ENCODE results near the gene SIPA1. TPM values are rescaled to one million over a fixed set of nuclear protein-coding genes. Genes with fewer than 3 reads are reported as not detected.
A peak's percentile ranks its signal among the peaks of the same experiment; 100 is the strongest.

SIPA1 gene
- total and polyA plus RNA-seq, 9 of the 15 experiments (the other 6 are each of a cell fraction or from before 2014, with no cell fraction given): 0.25 to 85.8 (median 16.8) TPM

- TF ChIP-seq RERE (CRISPR knock-in tag; IDR thresholded peaks at IDR 0.05; ENCODE audit: borderline replicate concordance) (0 out of 2 replicates have a peak, but pooled peaks have one; percentile 9), ZNF263 (CRISPR knock-in tag; IDR thresholded peaks at IDR 0.05; ENCODE audit: borderline replicate concordance) (0 out of 2 replicates have a peak, but pooled peaks have one; percentile 8), TEAD4 (IDR thresholded peaks at IDR 0.05; ENCODE audit: low read length) (0 out of 2 replicates have a peak, but pooled peaks have one; percentile 34), TEAD4 (CRISPR knock-in tag; IDR thresholded peaks at IDR 0.05; ENCODE audit: borderline replicate concordance) (no peak), SFPQ (IDR thresholded peaks at IDR 0.05; ENCODE audit: low read depth, low read length) (no peak), ZNF384 (IDR thresholded peaks at IDR 0.05; ENCODE audit: low read depth, low read length) (no peak), NCOR1 (IDR thresholded peaks at IDR 0.05) (0 out of 2 replicates have a peak, but pooled peaks have one; percentile 40), ELF1 (tag; IDR thresholded peaks at IDR 0.05) (0 out of 2 replicates have a peak, but pooled peaks have one; percentile 8), MAFF (IDR thresholded peaks at IDR 0.05; ENCODE audit: low read length) (no peak), RBM17 (IDR thresholded peaks at IDR 0.05; ENCODE audit: borderline replicate concordance, low read depth, low read length) (no peak), RCOR1 (IDR thresholded peaks at IDR 0.05; ENCODE audit: borderline replicate concordance in 1 of 2, low read depth in 2 of 2, low read length in 2 of 2) (0 out of 4 replicates have a peak, but pooled peaks of 1 of the 2 experiments have one; percentile 29), GTF2F1 (IDR thresholded peaks at IDR 0.05; ENCODE audit: low read depth, low read length) (no peak), SRF (CRISPR knock-in tag; IDR thresholded peaks at IDR 0.05) (no peak), ARID1B (IDR thresholded peaks at IDR 0.05) (peak; percentile 48; the same call in 1 of the 2 replicates), ZNF431 (CRISPR knock-in tag; IDR thresholded peaks at IDR 0.05) (no peak), SMAD3 (CRISPR knock-in tag; conservative IDR thresholded peaks at IDR 0.05) (no peak), SPI1 (IDR thresholded peaks at IDR 0.05; ENCODE audit: borderline replicate concordance, low read depth, low read length) (peak; percentile 34; the same call in 1 of the 2 replicates), DPF2 (IDR thresholded peaks at IDR 0.05) (0 out of 2 replicates have a peak, but pooled peaks have one; percentile 14), CHD2 (IDR thresholded peaks at IDR 0.05; ENCODE audit: low read depth, low read length) (no peak), ZNF655 (CRISPR knock-in tag; IDR thresholded peaks at IDR 0.05) (no peak), PTTG1 (tag; IDR thresholded peaks at IDR 0.05; ENCODE audit: low read depth) (no peak)
Measured at GRCh38 chr11:65663639-65664200, 25.8 kb downstream of the SIPA1 start (continued).
